HG03558 (cell line): Measurements from ENCODE around the gene FAAP20.

ENCODE experiments used
- ATAC-seq: cut with Tn5 transposase; IDR thresholded peaks from one replicate; pipeline ENCODE4 v1.9.1; 2021; ENCODE audit warnings: moderate number of reproducible peaks; ENCODE audit not compliant: unreplicated experiment; ENCODE audit errors: extremely low read depth

The FAAP20 gene

DNA sequence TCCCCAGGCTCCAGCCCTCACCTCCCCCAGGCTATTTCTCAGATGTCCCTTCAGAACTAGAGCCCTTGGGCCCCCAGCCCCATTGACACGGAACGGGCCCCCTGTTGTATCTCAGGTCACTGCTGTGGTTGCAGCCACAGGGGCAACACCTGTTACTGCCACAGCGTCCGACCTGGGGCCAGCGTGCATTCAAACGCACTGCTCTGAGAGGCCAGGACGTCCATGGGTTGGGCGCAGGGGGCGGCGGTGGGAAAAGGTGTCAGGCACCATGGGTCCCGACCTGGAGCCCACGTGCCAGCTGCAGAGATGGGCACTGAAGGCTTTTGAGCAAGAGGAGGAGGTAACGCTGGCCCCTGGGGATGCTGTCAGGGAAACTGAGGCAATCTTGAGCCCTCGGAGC is 13.3 kb downstream of the FAAP20 start:
- ATAC-seq = no peak

DNA sequence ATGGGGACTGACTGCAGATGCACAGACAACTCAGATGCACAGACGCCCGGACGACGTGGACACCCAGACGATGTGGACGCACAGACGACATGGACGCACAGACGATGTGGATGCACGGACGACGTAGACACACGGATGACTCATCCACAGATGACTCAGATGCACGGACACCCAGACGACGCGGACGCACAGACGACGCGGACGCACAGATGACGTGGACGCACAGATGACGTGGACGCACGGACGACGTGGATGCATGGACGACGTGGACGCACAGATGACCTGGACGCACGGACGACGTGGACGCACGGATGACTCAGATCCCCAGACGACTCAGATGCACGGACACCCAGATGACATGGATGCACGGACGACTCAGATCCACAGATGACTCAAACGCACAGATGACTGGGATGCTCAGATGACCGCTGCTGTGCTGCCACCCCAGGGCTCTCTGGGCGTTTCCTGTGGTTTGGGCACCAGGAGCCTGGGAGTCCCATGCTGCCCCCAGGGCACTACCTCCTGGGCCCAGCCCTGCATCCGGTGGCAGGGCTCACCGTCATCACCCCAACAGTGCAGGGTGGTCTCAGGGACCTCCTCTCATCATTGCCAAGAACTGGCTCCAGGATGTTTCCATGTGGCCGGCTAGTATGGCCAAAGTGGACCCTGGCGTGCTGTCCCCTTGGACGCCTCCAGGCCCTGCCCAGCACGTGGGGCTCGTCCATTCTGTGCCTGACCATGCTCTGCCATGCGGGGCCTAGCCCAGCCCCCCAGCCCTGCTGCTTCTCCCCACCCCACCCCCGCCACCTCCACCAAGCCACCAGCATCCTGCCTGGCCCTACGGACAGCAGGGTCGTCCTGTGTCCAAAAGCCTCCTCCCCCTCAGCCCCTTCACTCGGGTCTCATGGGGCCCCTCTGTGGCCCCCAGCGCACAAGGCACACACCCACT is 14.0 kb downstream of the FAAP20 start:
- ATAC-seq = no peak

- ATAC-seq = no peak
These were observed 15.1 kb downstream of the FAAP20 start for GRCh38 chr1:2179283-2180013.

- no peak for ATAC-seq
These were observed 15.7 kb downstream of the FAAP20 start for GRCh38 chr1:2178875-2179274.

- ATAC-seq = no peak
These were observed 16.5 kb downstream of the FAAP20 start for GRCh38 chr1:2177946-2178538.

- ATAC-seq = no peak
These were observed 17.0 kb downstream of the FAAP20 start for GRCh38 chr1:2177541-2177940.

- ATAC-seq = no peak
These were observed 18.0 kb downstream of the FAAP20 start for GRCh38 chr1:2176615-2177014.

DNA sequence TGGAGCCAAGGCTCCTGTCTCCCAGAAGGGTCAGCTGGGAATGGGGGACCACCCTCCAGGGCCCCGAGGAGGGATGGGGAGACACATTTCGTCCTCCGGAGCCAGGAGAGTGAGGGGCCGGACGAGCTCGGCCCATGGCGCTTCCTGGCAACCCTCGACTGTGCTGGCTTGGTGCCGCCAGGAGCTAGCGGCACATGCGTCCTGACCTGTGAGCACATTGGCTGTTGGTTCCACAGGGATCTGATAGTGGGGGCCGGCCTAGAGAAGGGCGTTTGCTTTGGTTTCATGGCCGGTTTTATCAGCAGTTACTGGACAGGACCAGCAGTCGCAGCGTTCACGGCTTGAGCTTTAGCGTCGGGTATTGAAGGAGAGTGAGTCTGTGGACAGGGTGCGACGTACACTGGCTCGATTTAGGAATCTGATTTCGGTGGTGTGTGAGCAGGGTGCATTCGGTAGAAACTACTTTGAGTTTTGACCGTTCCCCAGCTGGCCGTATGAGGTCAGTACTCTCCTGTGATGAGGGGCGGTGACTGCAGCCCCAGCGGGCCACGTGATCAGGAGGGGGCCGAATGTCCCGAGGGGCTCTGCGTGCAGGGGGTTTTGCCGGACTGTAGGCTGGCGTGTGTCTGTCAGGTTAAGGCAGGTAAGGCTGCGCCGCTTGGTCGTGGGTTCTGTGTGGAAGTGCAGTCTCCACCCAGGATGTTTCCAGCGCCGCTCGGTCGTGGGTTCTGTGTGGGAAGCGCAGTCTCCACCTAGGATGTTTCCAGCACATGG is 18.7 kb downstream of the FAAP20 start:
- ATAC-seq = no peak

- no peak for ATAC-seq
These were observed 19.5 kb downstream of the FAAP20 start for GRCh38 chr1:2175055-2175414.

DNA sequence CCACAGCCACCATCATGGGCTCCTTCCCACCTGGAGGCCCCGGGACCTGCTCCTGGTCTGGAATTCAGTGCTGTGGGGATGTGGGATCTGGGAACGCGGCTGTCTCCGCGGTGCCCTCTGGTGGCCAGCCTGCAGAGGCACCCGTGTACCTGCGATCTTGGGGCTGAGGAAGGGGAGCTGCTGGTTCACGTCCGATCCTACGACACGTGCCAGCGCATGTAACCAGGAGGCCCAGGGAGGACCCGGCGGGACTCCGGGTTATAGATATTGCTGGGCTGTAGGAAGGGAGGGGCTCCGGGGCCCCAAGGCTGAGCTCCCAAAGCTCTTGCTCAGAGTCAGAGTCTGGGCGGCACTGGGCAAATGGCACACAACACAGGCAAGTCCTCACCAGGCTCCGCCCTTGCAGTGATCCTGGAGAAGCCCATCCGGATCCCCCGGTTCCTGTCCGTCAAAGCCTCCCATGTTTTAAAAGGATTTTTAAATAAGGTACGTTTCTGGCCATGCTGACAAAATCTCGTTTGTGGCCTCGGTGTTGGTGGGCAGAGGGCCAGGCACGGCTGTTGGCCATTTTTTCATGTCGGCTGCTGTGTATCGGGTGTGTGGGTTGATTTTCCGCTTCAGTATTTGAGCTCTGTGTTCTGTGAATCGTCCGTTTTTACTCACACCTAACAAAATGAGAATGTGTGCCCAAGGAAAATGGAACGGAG is 20.1 kb downstream of the FAAP20 start:
- no peak for ATAC-seq

DNA sequence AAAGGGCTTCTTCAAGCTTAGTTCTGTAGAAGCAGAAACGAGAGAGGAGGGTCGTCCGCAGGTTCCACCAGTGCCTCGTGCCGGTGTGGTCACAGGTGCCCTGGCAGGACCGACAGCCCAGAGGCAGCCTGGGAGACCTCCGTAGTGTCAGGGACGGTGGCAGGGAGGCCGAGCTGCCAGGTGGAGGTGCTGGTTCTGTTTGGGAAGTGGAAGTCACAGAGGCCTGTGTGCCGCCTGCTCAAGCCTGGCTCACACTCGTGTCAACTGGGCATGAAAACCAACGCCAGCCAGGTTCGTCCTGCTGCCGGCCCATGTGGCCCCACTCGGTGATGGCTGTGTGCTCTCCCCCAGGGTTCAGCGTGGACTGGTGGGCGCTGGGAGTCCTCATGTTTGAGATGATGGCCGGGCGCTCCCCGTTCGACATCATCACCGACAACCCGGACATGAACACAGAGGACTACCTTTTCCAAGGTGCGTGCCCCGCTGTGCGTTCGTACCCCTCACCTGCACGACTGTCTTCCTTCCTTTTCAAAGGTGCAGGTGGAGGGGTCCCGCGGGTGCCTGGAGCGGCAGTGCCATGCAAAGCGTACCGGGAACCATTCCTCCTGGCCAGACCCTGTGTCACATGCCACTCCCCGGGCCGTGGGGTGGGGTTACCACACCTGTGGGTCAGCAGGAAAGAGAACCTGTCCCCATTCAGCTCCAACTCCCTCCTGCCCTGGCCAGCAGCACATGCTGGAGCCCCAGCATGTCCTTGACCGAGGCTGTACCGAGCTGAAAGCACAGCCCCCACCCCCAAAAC is 20.8 kb downstream of the FAAP20 start:
- no peak for ATAC-seq

- ATAC-seq = no peak
These were observed 21.9 kb downstream of the FAAP20 start for GRCh38 chr1:2172551-2173146.

DNA sequence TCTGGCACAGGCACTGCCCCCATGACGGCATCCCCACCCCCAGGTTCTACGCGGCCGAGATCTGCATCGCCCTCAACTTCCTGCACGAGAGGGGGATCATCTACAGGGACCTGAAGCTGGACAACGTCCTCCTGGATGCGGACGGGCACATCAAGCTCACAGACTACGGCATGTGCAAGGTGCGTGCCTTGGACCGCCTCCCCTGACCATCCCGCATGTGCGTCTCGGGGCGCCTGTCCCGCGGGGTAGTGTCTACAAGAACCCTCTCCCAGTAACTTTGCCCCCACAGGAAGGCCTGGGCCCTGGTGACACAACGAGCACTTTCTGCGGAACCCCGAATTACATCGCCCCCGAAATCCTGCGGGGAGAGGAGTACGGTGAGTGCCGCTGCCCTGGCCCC is 22.6 kb downstream of the FAAP20 start:
- ATAC-seq = no peak

DNA sequence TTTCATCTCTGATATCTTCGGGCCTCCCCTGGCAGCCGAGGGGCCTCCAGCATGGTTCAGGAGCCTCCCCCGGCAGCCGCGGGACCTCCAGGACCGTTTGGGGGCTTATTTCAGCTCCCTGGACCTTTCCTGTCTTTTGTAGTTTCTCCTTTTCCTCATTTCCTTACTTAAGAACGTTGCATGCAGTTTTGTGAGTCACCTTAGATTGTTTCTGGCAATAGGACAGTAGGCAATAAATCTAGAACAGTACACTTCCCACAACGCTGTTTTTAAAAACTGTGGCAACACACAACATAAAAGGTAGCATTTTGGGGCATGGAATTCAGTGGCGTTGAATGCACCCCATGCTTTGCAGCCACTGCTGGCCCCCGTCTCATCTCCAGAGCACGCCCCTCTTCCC is 24.4 kb downstream of the FAAP20 start:
- no peak for ATAC-seq

DNA sequence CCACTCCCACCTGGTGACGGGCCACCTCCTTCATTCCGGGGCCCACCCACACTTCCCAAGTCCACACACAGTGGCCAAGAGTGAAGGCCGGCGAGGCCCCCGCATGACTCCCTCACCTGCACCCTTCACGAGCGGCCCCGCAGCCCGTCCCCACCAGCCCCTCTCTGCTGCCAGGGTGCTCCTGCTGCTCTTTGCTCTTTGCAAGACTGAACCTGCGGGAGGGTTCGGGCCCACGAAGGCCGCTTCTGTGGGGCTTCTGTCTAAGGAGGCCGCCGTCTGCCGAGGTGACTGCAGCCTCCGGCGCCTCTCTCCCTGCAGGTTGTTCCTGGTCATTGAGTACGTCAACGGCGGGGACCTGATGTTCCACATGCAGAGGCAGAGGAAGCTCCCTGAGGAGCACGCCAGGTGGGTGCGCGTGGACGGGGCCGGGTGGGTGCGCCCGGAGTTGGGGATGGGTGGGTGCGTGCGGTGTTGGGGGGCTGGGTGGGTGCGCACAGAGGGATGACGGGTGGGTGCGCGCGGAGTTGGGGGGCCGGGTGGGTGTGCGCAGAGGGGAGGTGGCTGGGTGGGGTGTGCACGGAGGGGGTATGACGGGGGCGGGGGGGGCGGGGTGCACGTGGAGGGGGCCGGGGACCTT is 25.3 kb downstream of the FAAP20 start:
- no peak for ATAC-seq

DNA sequence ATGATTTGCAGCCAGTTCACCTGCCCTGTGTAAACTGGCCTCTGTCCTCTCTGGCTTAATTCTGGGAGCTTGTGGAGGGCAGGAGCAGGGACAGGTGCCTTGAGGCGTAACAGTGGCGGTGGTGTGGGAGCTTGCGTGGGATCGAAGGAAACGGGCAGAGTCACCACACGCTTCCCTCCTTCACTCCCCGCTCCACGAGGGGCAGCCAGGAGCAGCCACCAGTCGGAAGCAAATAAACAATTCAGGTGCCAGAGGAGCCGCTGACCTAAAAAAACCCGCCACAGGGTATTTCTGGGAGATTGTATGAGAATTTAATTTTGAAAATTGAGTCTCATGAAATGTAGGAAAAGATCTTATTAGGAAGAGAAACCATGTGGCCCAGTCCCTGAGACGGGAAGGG is 26.0 kb downstream of the FAAP20 start:
- ATAC-seq = no peak

DNA sequence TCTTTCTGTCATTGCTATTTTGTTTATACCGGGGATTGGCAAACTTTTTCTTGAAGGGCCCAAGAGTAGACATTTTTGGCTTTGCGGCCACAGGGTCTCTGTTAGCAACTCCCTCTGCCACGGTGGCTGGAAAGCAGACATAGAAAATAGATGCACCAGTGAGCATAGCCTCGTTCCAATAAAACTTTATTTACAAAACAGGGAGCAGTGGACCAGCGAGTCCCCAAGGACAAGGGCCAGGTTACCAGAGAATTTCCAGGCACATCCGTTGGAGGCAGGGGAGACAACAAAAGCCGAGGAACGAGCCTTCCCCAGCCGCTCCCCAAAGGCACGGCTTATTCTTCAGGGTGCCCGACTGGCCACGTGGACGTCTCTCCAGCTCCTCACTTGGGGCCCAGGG is 26.5 kb downstream of the FAAP20 start:
- ATAC-seq = no peak

DNA sequence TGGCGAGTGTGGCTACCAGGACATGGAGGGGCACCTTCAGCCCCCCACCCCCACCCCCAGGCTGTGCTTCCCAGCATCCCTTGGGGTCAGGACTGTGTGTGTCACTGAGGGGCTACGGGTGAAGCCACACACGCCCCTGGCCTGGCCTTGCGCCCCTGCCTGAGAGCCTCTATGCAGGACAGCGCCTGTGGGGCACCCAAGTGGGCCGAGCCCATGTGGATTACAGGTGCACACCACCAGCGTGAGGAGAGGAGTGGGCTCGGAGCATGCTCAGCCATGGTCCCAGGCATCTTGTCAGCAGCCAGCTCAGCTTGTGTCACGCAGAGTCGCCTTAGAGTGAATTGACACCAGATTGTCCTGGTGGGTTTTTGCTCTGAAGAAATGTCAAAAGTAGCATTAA is 27.9 kb downstream of the FAAP20 start:
- ATAC-seq = no peak
